ENCODE measurements around the gene PACSIN1.

PACSIN1 gene

GRCh38 chr6:34540222-34540621, 74.3 kb downstream of the PACSIN1 start:
- in situ Hi-C loops (cut with HindIII; ENCODE audit: low sequenced_read_pairs): no loop called here

GRCh38 chr6:34540841-34541240, 75.0 kb downstream of the PACSIN1 start:
- in situ Hi-C loops (cut with HindIII; ENCODE audit: low sequenced_read_pairs): no loop called here

- in situ Hi-C loops (cut with HindIII; ENCODE audit: low sequenced_read_pairs): no loop called here
Observed at GRCh38 chr6:34543421-34543820, 77.5 kb downstream of the PACSIN1 start.

GRCh38 chr6:34544052-34544604, 78.3 kb downstream of the PACSIN1 start:
- in situ Hi-C loops (cut with HindIII; ENCODE audit: low sequenced_read_pairs): no loop called here

- in situ Hi-C loops (cut with HindIII; ENCODE audit: low sequenced_read_pairs): no loop called here
Observed at GRCh38 chr6:34544776-34545471, 79.0 kb downstream of the PACSIN1 start.

- in situ Hi-C loops (cut with HindIII; ENCODE audit: low sequenced_read_pairs): no loop called here
Observed at GRCh38 chr6:34546551-34547321, 80.9 kb downstream of the PACSIN1 start.

- in situ Hi-C loops (cut with HindIII; ENCODE audit: low sequenced_read_pairs): no loop called here
Observed at GRCh38 chr6:34547701-34548644, 82.1 kb downstream of the PACSIN1 start.

GRCh38 chr6:34549026-34549803, 83.3 kb downstream of the PACSIN1 start:
- in situ Hi-C loops (cut with HindIII; ENCODE audit: low sequenced_read_pairs): no loop called here

GRCh38 chr6:34549804-34550202, 83.9 kb downstream of the PACSIN1 start:
- in situ Hi-C loops (cut with HindIII; ENCODE audit: low sequenced_read_pairs): no loop called here

- in situ Hi-C loops (cut with HindIII; ENCODE audit: low sequenced_read_pairs): no loop called here
Observed at GRCh38 chr6:34551720-34552119, 85.8 kb downstream of the PACSIN1 start.

- in situ Hi-C loops (cut with HindIII; ENCODE audit: low sequenced_read_pairs): no loop called here
Observed at GRCh38 chr6:34552620-34553019, 86.7 kb downstream of the PACSIN1 start.

- in situ Hi-C loops (cut with HindIII; ENCODE audit: low sequenced_read_pairs): no loop called here
Observed at GRCh38 chr6:34553146-34553545, 87.3 kb downstream of the PACSIN1 start.

GRCh38 chr6:34553750-34554149, 87.9 kb downstream of the PACSIN1 start:
- in situ Hi-C loops (cut with HindIII; ENCODE audit: low sequenced_read_pairs): no loop called here

GRCh38 chr6:34554291-34555006, 88.6 kb downstream of the PACSIN1 start:
- in situ Hi-C loops (cut with HindIII; ENCODE audit: low sequenced_read_pairs): no loop called here

GRCh38 chr6:34555007-34555322, 89.1 kb downstream of the PACSIN1 start:
- in situ Hi-C loops (cut with HindIII; ENCODE audit: low sequenced_read_pairs): no loop called here

- in situ Hi-C loops (cut with HindIII; ENCODE audit: low sequenced_read_pairs): no loop called here
Observed at GRCh38 chr6:34555328-34555727, 89.5 kb downstream of the PACSIN1 start.

- in situ Hi-C loops (cut with HindIII; ENCODE audit: low sequenced_read_pairs): no loop called here
Observed at GRCh38 chr6:34556031-34556471, 90.2 kb downstream of the PACSIN1 start, which contains the start of gene SPDEF. Gene SPDEF, minus strand, starts transcription at chr6:34556329. Its CDS starts 11,874 bp downstream, at chr6:34544455.

GRCh38 chr6:34556493-34556892, 90.6 kb downstream of the PACSIN1 start:
- in situ Hi-C loops (cut with HindIII; ENCODE audit: low sequenced_read_pairs): no loop called here

GRCh38 chr6:34557228-34557627, 91.4 kb downstream of the PACSIN1 start:
- in situ Hi-C loops (cut with HindIII; ENCODE audit: low sequenced_read_pairs): no loop called here
